Measurements from ENCODE around the gene HPS1. TPM values are rescaled to one million over a fixed set of nuclear protein-coding genes. Genes with fewer than 3 reads are reported as not detected.

The HPS1 gene
- total and polyA plus RNA-seq, 10 of the 15 experiments (the other 5 are each of a cell fraction or from before 2014, with no cell fraction given) = 27.1 to 138 (median 54.8) TPM

DNA sequence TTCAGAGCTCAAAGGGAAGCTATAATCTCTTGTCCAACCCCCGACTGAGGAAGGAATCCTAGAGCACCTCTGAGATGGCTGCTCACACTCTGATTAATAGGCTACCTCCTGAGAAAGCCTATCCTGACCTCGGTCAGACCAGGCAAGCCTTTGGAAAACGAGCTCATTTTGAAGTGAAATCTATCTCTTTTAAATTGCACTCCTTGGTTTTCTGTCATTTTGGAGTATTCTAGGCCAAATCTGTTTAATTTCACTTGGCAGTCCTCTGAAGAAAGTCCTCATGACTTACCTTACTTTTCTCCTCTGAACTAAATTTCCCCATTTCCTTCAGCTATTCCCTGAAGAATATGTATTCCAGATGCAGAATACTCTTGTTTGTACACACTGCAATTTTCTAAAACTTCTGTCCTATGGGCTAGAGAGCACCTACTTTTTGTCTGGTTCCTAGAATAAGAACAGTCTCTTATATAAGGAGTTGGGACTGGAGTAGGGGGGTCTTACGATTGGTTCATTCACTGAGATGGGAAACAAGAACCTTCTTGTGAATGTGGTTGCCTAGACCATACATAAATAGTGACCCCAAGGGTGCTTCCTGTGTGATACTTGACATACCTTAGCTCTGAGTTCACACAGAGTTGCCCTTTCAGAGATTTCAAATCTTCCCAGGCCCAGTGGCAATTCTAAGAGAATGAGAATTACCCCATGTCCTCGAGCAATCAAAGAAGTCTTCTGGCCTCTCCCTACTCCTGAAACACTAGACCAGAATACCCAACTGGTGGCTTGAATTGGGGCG is 31.9 kb upstream of the HPS1 start:
- no peaks in the 10 kb centered on the region for H4K20me1 ChIP-seq (ENCODE audit: control insufficient read depth, insufficient read depth)
- 6% methylated on average over 6 of the region's 6 CpGs for WGBS (ENCODE audit: insufficient coverage, insufficient replicate concordance, low lambda C conversion rate, missing lambda C conversion rate)
- H3K9ac ChIP-seq (ENCODE audit: control insufficient read depth, insufficient read depth, low read length) = no peak overlapping the region
- H2AFZ ChIP-seq (ENCODE audit: control insufficient read depth, low read depth, low read length) = no peak overlapping the region
- ChIA-PET RAD21 (ENCODE audit: unreplicated experiment) (no interaction called here), SMC1A (ENCODE audit: uncharacterized antibody, unreplicated experiment) (interaction anchor here (1.6 kb wide), 1 partner anchor 11 kb away, joined by 5 read pairs; no protein-coding TSS in a partner anchor), CTCF (interaction anchor here (0.7 to 1.9 kb wide), 2 partner anchors 10 to 14 kb away, joined by 3 to 6 read pairs; no protein-coding TSS in a partner anchor), POLR2A (no interaction called here)
- ATAC-seq = no peak
- DNase-seq (ENCODE audit: low read depth, low spot score) = no peak
- no peak for FAIRE-seq
- H3K4me1 ChIP-seq (ENCODE audit: control insufficient read depth, insufficient read depth, low read length) = peaks cover 3% of the 10 kb centered on the region; the same call in 1 of the 2 replicates
- H3K9me3 ChIP-seq (replicated peaks; ENCODE audit: control insufficient read depth, insufficient read depth, low read length) = no peaks in the 10 kb centered on the region; the same call in 2 of the 3 replicates
- H3K79me2 ChIP-seq (ENCODE audit: control insufficient read depth, insufficient read depth, low read length) = no peaks in the 10 kb centered on the region
- peak overlapping the region; percentile 15 for H3K27ac ChIP-seq (ENCODE audit: control insufficient read depth, insufficient read depth)
- H3K27me3 ChIP-seq (replicated peaks in 1 of 2; ENCODE audit: control insufficient read depth in 2 of 2, insufficient read depth in 2 of 2, low read length in 1 of 2) = no peaks in the 10 kb centered on the region; a peak in 1 of 4 replicates
- in situ Hi-C loops (cut with MboI) (no loop called here), intact Hi-C loops (cut with micrococcal nuclease; ENCODE audit: unreplicated experiment) (no loop called here)
- no peak overlapping the region for H3K4me2 ChIP-seq (ENCODE audit: control insufficient read depth, insufficient read depth)
- H3K36me3 ChIP-seq (ENCODE audit: control insufficient read depth in 2 of 2, insufficient read depth in 2 of 2, low read length in 1 of 2) = no peaks in the 10 kb centered on the region
- no TSS peak for BruUV-seq (replicated peaks)
- no peak overlapping the region for H3K4me3 ChIP-seq
- peak; percentile 53; the same call in 1 of the 2 replicates for TF ChIP-seq ZBED1 (IDR thresholded peaks at IDR 0.05; ENCODE audit: borderline replicate concordance)
- TF ChIP-seq PML (IDR thresholded peaks at IDR 0.05; ENCODE audit: low read length) = peak; percentile 93
- no peak for TF ChIP-seq RCOR1 (conservative IDR thresholded peaks at IDR 0.05; ENCODE audit: low read depth, low read length)
- peak; percentile 47; the same call in 1 of the 2 replicates for TF ChIP-seq NFIC (IDR thresholded peaks at IDR 0.05; ENCODE audit: low read depth, low read length)
- peak; percentile 54; the same call in 1 of the 2 replicates for TF ChIP-seq RUNX3 (IDR thresholded peaks at IDR 0.05; ENCODE audit: low read length)
- TF ChIP-seq CHD1 (IDR thresholded peaks at IDR 0.05; ENCODE audit: low read depth, low read length) = no peak
- TF ChIP-seq, protein P1, sequence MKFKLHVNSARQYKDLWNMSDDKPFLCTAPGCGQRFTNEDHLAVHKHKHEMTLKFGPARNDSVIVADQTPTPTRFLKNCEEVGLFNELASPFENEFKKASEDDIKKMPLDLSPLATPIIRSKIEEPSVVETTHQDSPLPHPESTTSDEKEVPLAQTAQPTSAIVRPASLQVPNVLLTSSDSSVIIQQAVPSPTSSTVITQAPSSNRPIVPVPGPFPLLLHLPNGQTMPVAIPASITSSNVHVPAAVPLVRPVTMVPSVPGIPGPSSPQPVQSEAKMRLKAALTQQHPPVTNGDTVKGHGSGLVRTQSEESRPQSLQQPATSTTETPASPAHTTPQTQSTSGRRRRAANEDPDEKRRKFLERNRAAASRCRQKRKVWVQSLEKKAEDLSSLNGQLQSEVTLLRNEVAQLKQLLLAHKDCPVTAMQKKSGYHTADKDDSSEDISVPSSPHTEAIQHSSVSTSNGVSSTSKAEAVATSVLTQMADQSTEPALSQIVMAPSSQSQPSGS (IDR thresholded peaks at IDR 0.05; ENCODE audit: low read length) = peak; percentile 75
- TF ChIP-seq, protein P2, sequence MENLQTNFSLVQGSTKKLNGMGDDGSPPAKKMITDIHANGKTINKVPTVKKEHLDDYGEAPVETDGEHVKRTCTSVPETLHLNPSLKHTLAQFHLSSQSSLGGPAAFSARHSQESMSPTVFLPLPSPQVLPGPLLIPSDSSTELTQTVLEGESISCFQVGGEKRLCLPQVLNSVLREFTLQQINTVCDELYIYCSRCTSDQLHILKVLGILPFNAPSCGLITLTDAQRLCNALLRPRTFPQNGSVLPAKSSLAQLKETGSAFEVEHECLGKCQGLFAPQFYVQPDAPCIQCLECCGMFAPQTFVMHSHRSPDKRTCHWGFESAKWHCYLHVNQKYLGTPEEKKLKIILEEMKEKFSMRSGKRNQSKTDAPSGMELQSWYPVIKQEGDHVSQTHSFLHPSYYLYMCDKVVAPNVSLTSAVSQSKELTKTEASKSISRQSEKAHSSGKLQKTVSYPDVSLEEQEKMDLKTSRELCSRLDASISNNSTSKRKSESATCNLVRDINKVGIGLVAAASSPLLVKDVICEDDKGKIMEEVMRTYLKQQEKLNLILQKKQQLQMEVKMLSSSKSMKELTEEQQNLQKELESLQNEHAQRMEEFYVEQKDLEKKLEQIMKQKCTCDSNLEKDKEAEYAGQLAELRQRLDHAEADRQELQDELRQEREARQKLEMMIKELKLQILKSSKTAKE (IDR thresholded peaks at IDR 0.05; ENCODE audit: low read depth, poor library complexity, severe bottlenecking) = no peak
- TF ChIP-seq MEF2B (IDR thresholded peaks at IDR 0.05; ENCODE audit: partially characterized antibody, poor library complexity, severe bottlenecking) = no peak
- TF ChIP-seq, protein P3, sequence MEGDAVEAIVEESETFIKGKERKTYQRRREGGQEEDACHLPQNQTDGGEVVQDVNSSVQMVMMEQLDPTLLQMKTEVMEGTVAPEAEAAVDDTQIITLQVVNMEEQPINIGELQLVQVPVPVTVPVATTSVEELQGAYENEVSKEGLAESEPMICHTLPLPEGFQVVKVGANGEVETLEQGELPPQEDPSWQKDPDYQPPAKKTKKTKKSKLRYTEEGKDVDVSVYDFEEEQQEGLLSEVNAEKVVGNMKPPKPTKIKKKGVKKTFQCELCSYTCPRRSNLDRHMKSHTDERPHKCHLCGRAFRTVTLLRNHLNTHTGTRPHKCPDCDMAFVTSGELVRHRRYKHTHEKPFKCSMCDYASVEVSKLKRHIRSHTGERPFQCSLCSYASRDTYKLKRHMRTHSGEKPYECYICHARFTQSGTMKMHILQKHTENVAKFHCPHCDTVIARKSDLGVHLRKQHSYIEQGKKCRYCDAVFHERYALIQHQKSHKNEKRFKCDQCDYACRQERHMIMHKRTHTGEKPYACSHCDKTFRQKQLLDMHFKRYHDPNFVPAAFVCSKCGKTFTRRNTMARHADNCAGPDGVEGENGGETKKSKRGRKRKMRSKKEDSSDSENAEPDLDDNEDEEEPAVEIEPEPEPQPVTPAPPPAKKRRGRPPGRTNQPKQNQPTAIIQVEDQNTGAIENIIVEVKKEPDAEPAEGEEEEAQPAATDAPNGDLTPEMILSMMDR (IDR thresholded peaks at IDR 0.05 in 2 of 3, conservative IDR thresholded peaks at IDR 0.05 in 1 of 3; ENCODE audit: control insufficient read depth in 2 of 3, extremely low read depth in 1 of 3, insufficient read depth in 1 of 3, low read depth in 3 of 3, low read length in 3 of 3) = no peak
- TF ChIP-seq, protein P4, sequence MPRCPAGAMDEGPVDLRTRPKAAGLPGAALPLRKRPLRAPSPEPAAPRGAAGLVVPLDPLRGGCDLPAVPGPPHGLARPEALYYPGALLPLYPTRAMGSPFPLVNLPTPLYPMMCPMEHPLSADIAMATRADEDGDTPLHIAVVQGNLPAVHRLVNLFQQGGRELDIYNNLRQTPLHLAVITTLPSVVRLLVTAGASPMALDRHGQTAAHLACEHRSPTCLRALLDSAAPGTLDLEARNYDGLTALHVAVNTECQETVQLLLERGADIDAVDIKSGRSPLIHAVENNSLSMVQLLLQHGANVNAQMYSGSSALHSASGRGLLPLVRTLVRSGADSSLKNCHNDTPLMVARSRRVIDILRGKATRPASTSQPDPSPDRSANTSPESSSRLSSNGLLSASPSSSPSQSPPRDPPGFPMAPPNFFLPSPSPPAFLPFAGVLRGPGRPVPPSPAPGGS (IDR thresholded peaks at IDR 0.05; ENCODE audit: borderline replicate concordance, insufficient read depth, low read depth, low read length, poor library complexity, severe bottlenecking) = peak; percentile 54
- no peak for TF ChIP-seq BMI1 (IDR thresholded peaks at IDR 0.05; ENCODE audit: borderline replicate concordance)
